Nucleus accumbens (tissue), 56 donors: ENCODE measurements around the gene ESX1.
"Not testable (repeated sequence)": the region's sequence is repeated elsewhere in the genome, so short reads cannot be mapped to it uniquely, and the experiment has no call there.

Experiments used
- DNase-seq, 56 donors: peaks; one replicate each; lab custom pipeline; 2025; lab: John Stamatoyannopoulos, UW

The ESX1 gene

DNA sequence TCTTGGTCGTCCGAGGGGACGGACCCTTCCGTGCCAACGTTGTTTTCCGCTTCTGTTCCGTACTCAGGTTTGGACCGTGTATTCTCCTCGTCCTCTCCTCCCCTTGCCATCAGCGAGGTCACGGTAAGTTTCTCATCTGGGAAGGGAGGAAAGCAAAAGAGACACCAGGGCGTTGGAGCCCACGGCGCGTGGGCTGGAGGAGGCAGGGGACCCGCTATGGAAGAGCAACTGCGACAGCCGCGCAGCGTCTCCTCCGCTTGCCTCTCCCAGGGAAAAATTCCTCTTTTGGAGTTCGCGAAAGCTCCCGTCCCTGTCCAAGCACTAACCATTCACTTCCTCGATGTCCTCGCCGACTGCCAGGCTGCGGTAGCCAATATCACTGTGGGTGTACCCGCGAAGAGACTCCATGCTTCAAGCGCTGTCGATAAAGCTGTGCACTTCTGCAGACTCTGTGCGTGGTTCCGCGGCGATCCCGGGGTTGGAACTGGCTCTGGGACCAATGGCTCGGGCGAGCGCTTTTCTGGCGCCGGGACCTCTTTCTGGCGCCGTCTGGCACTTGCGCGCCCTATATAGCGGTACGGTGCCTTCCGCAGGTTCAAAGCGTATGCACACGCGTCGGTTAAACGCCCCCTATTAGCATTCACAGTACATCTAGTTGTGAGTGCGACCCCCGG lies at the start of gene ESX1:
TSS of gene ESX1 (minus strand) at position 492 of the 674 bp plus-strand sequence. CDS start at position 408, 84 bp downstream.
- DNase-seq: no peak

DNA sequence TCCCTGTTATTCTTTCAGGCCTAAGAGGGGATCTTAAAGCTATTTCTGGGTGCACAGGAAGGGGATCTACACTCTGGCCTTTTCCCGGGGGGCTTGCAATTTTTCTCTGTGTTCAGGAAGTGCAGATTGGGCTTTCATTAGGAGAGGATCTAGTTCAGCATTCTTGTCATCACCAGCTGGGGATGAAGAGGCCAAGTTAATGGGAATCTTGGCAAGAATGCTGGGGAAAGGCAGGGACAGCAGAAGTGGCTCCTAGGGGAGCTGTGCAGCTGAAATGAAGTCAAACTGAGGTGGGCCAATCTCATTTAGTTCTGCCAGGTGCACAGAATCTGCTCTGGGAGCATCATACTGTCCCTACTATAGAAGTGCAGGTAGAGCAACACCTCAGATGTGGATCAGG lies 40.9 kb upstream of the ESX1 start:
- no peak for DNase-seq

GRCh38 chrX:104288961-104289360 lies 34.2 kb upstream of the ESX1 start:
- DNase-seq: no peak

- no peak for DNase-seq
These were observed 33.5 kb upstream of the ESX1 start for GRCh38 chrX:104288269-104288668.

GRCh38 chrX:104285201-104285600 lies 30.5 kb upstream of the ESX1 start:
- DNase-seq: no peak

DNA sequence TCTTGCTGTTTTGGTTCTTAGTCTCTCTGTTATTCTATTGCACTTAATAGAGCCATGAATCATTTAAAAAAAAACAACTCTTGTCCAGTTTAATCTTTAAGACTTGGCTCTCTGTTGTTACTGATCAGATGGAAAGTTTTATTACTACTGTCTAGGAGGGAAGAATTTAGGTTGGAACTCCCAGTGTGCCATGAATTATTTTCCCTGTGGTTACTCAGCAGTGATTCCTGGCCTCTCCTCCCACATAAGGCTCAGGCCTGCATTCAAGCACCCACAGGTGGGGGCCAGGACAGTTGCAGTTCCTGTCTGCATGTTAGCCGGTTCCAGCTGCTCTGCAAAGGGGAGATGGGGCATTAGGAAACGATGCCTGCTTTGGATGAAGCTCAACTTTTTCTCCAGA lies 29.8 kb upstream of the ESX1 start:
- no peak for DNase-seq

DNA sequence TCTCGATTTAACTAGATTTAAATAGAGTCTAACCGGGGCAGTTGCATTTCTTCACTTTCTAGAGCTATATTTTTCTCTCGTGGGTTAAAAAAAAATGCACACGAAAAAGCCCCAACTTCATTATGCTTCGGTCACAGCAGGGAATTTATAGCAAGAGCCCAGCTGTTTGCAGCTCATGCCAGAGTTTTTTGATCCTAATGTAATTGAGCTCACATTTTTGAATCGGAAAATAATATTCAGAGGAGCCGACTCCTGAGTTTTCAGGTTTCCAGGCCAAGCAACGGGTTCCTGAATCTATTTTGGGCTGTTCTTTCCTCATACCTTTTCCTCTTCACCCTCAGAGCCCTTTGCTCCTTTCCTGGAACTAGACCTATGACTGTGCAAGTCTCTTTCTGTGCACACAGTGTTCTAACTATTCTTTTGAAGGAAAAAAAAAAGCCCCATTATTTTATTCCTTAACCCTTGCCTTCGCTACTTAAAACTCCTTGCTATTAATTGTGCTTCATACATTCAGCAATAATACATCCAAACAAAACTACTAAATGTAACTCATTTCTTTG lies 27.5 kb upstream of the ESX1 start:
- DNase-seq: no peak

- no peak for DNase-seq
These were observed 26.8 kb upstream of the ESX1 start for GRCh38 chrX:104281564-104281963.

- no peak for DNase-seq
These were observed 25.9 kb upstream of the ESX1 start for GRCh38 chrX:104280609-104281008.

DNA sequence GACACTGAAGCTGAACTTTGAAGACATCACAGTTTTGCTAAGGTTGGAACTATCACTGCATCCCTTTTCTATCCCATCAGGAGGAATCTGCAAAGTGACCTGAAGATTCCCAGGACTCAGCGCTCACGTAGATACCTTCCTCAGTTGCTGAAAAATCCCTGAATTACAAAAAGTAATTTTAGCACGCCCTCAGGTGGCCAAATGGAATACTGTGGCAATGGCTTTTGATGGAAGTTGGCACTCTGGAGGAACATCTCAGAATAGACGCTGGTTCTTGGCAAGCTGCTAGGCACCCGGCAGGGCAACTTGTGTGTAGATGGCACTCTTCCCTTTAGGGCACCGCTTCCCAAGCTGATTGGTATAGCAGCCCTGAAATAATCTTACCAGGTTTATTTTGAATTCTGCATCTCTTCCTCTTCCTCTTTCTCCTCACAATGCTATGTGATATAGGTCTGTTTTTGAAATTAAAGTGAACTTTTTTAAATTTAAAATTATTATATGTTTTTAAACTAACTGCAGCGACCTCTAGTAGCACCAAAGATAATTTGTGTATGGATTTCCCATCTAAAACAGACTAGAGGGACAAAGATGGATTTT lies 16.3 kb upstream of the ESX1 start:
- DNase-seq: peak in 50 of 56 donors; percentile 0 to 75 (median 18)

DNA sequence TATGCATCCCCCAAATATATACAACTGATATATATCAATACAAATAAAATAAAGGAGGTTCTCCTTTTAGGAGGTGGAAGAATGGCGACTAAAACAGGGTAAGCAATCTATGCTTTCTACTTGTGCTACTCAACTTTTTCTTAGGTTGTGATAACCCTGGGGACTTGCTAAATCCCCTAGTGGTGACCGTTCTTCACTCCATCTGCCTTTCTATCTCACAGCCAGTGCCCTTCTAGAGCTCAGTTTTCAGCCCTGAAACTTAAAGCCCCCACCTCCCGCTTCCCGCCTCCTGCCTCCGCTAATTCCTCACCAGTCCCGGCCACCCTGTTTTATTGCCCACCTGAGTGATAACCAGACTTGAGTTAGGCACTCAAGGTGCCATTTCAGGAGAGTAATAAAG lies 15.5 kb upstream of the ESX1 start:
- no peak for DNase-seq

GRCh38 chrX:104255465-104255864 lies 732 bp upstream of the ESX1 start:
- no peak for DNase-seq

GRCh38 chrX:104253567-104254441 lies 929 bp downstream of the ESX1 start:
- DNase-seq: no peak

DNA sequence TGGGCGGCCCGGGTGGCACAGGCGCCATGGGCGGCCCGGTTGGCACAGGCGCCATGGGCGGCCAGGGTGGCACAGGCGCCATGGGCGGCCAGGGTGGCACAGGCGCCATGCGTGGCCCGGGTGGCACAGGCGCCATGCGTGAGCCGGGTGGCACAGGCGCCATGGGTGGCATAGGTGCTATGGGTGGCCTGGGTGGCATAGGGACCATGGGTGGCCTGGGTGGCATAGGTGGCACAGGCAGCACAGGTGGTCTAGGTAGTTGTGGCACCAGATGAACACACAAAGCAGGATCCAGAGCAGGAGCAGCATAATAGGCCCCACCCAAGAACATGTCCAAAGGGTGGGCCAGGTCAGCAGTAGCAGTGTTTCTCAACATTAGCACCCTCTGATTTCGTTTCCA lies 4.3 kb downstream of the ESX1 start:
- no peak for DNase-seq

DNA sequence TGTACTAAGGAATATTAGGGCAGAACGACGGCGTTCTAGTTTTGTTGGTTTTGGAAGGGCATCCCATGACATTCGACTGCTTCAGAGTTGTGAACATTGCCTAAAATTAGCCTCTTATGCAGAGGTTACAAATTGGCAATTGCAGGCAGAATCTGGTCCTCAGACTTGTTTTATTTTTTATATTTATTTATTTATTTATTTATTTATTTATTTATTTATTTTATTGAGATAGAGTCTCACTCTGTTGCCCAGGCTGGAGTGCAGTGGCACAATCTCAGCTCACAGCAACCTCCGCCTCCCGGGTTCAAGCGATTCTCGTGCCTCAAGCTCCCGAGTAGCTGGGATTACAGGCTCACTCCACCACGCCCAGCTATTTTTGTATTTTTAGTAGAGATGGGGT lies 24.7 kb downstream of the ESX1 start:
- DNase-seq: not testable (repeated sequence)

DNA sequence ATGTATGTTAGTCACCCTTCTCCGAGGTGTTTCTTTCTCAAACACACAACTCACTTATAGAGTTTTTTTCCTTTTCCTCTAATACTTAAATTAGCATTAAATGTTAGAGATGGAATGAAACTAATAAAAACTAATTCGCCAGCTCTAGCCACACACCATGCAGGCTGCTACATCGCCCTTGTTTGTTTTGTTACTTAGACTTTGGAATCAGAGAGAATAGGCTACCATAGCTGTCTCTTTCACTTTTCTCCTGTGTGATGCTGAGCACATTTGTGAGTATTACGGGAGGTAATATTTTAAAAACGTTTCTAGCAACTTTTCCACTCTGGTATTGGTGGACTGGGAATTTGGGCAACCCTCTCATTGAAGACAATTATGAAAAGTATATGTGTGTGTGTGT lies 43.5 kb downstream of the ESX1 start:
- DNase-seq: no peak

- no peak for DNase-seq
These were observed 49.2 kb downstream of the ESX1 start for GRCh38 chrX:104205548-104205947.
